Measurements from ENCODE around the gene GPRIN1. TPM values are rescaled to one million over a fixed set of nuclear protein-coding genes. Genes with fewer than 3 reads are reported as not detected.

Gene GPRIN1
- total and polyA plus RNA-seq, 2 of the 4 experiments (the other 2 are of a cell fraction), result 3.0 to 4.7 TPM

- Histone ChIP-seq H3K4me3 (ENCODE audit: insufficient read depth, low read depth, low read length) (no peak overlapping the region), H3K4me1 (ENCODE audit: control insufficient read depth, insufficient read depth, low read length) (no peaks in the 10 kb centered on the region; the same call in 1 of the 2 replicates), H3K23ac (ENCODE audit: low read depth, low read length) (no peak overlapping the region), H3K27ac (ENCODE audit: insufficient read depth, low read length) (no peak overlapping the region), H3K18ac (ENCODE audit: low read depth, low read length) (no peak overlapping the region), H2AFZ (replicated peaks; ENCODE audit: low read length, poor library complexity) (no peak overlapping the region), H2BK5ac (ENCODE audit: low read depth, low read length, poor library complexity, severe bottlenecking) (no peak overlapping the region), H3K9ac (ENCODE audit: low read depth, low read length) (no peak overlapping the region), H3K4ac (ENCODE audit: low read depth, low read length) (no peak overlapping the region), H3K36me3 (ENCODE audit: control insufficient read depth, insufficient read depth, low read length) (no peaks in the 10 kb centered on the region), H2BK15ac (ENCODE audit: low read depth, low read length) (no peak overlapping the region), H4K20me1 (ENCODE audit: insufficient read depth, low read length) (no peaks in the 10 kb centered on the region), H2BK20ac (ENCODE audit: low read depth, low read length) (no peak overlapping the region), H3K9me1 (ENCODE audit: insufficient read depth, low read length) (no peaks in the 10 kb centered on the region), H3K79me1 (ENCODE audit: low read depth in 1 of 2, low read length in 2 of 2) (no peaks in the 10 kb centered on the region), H4K8ac (ENCODE audit: low read depth in 2 of 2, low read length in 2 of 2) (no peak overlapping the region), H3K4me2 (ENCODE audit: low read depth, low read length) (no peak overlapping the region), H3K27me3 (ENCODE audit: control insufficient read depth, insufficient read depth, low read length) (peaks cover 50% of the 10 kb centered on the region), H2BK120ac (ENCODE audit: low read depth, low read length) (no peak overlapping the region), H3K56ac (ENCODE audit: extremely low read depth, insufficient read depth, low read length) (no peak overlapping the region), H2AK9ac (replicated peaks; ENCODE audit: low read depth, low read length, poor library complexity) (no peak overlapping the region), H3K9me3 (ENCODE audit: control insufficient read depth, insufficient read depth, low read length) (peaks cover 5% of the 10 kb centered on the region), H3K14ac (replicated peaks; ENCODE audit: low read depth, low read length) (no peak overlapping the region), H4K91ac (ENCODE audit: insufficient read depth, low read depth, low read length) (no peak overlapping the region), H2AK5ac (ENCODE audit: low read depth, low read length) (no peak overlapping the region), H4K5ac (ENCODE audit: low read depth, low read length) (no peak overlapping the region)
- CTCF ChIA-PET, result interaction anchor here (1.2 kb wide), 1 partner anchor 66 kb away, joined by 3 read pairs; no protein-coding TSS in a partner anchor
- dilution Hi-C loops (cut with HindIII; ENCODE audit: low sequenced_read_pairs, unreplicated experiment), result no loop called here
- BruUV-seq (replicated peaks), result no TSS peak
- in situ Hi-C loops (cut with MboI; ENCODE audit: low sequenced_read_pairs), result no loop called here
- WGBS, 2 experiments (ENCODE audit: extremely low coverage in 2 of 2, insufficient read length in 1 of 2), result no CpG with 5 or more reads among the region's 4 CpGs
- ATAC-seq (ENCODE audit: low read depth) (no peak), DNase-seq (no peak)
- intact Hi-C loops (cut with micrococcal nuclease), result no loop called here
- no peak for TF ChIP-seq POLR2A (IDR thresholded peaks at IDR 0.05; ENCODE audit: low read depth, low read length)
- TF ChIP-seq USF2 (IDR thresholded peaks at IDR 0.05; ENCODE audit: low read depth, low read length), result no peak
- no peak for TF ChIP-seq BHLHE40 (IDR thresholded peaks at IDR 0.05; ENCODE audit: low read depth, low read length)
- no peak for TF ChIP-seq MAZ (IDR thresholded peaks at IDR 0.05; ENCODE audit: borderline replicate concordance, low read depth, low read length)
- no peak for TF ChIP-seq CHD1 (IDR thresholded peaks at IDR 0.05; ENCODE audit: low read depth, low read length)
- TF ChIP-seq NFE2L2 (IDR thresholded peaks at IDR 0.05; ENCODE audit: low read depth, low read length), result no peak
- no peak for TF ChIP-seq RFX5 (IDR thresholded peaks at IDR 0.05; ENCODE audit: low read depth, low read length)
- POLR2A ChIA-PET (ENCODE audit: unreplicated experiment), result no interaction called here
Observed at GRCh38 chr5:176639208-176639607, 29.3 kb upstream of the GPRIN1 start.

All from IMR-90 (cell line).